Smooth muscle cell (in vitro differentiated cells): Measurements from ENCODE around the gene MXRA7. TPM values are rescaled to one million over a fixed set of nuclear protein-coding genes. Genes with fewer than 3 reads are reported as not detected.
A peak's percentile ranks its signal among the peaks of the same experiment; 100 is the strongest.

ENCODE experiments used
- DNase-seq: peaks from one replicate; lab custom pipeline; 2025; ENCODE audit not compliant: unreplicated experiment; lab: John Stamatoyannopoulos, UW
- H2AFZ ChIP-seq: fragments of 200-600 bp; sonication (generic); 2 replicates; pipeline ENCODE4 v1.6.0; 2016; ENCODE audit warnings: antibody characterized with exemption, low read depth, mild to moderate bottlenecking
- H3F3A ChIP-seq: fragments of 200-600 bp; sonication (generic); 2 replicates; pipeline ENCODE4 v1.6.0; 2017; ENCODE audit warnings: antibody characterized with exemption, low read depth
- H3K27ac ChIP-seq: fragments of 200-600 bp; sonication (generic); 2 replicates; pipeline ENCODE4 v1.5.1; 2016; ENCODE audit warnings: low read depth, mild to moderate bottlenecking
- H3K27me3 ChIP-seq: fragments of 200-600 bp; sonication (generic); 2 replicates; pipeline ENCODE4 v1.6.1; 2016; ENCODE audit warnings: low read depth, mild to moderate bottlenecking
- H3K36me3 ChIP-seq: fragments of 200-600 bp; sonication (generic); 2 replicates; pipeline ENCODE4 v1.5.1; 2016; ENCODE audit warnings: low read depth
- H3K4me1 ChIP-seq: fragments of 200-600 bp; sonication (generic); 2 replicates; pipeline ENCODE4 v1.5.1; 2016; ENCODE audit warnings: low read depth
- H3K4me2 ChIP-seq: fragments of 200-600 bp; sonication (generic); 2 replicates; pipeline ENCODE4 v1.6.0; 2016; ENCODE audit warnings: mild to moderate bottlenecking
- H3K4me3 ChIP-seq: fragments of 200-600 bp; sonication (generic); 2 replicates; pipeline ENCODE4 v1.5.1; 2016; ENCODE audit warnings: mild to moderate bottlenecking
- H3K79me2 ChIP-seq: fragments of 200-600 bp; sonication (generic); 2 replicates; pipeline ENCODE4 v1.6.0; 2016; ENCODE audit warnings: low read depth, mild to moderate bottlenecking
- H3K9ac ChIP-seq: fragments of 200-600 bp; sonication (generic); 2 replicates; pipeline ENCODE4 v1.6.0; 2016; ENCODE audit warnings: low read depth
- H3K9me3 ChIP-seq: fragments of 200-600 bp; sonication (generic); replicated peaks from 2 replicates; pipeline ENCODE4 v1.5.1; 2016; ENCODE audit warnings: low read depth
- H4K20me1 ChIP-seq: fragments of 200-600 bp; sonication (generic); 2 replicates; pipeline ENCODE4 v1.6.0; 2016; ENCODE audit warnings: low read depth
- CTCF ChIP-seq: fragments of 200-600 bp; sonication (generic); IDR thresholded peaks from 2 replicates; pipeline ENCODE4 v1.5.1; 2017; ENCODE audit warnings: borderline replicate concordance, mild to moderate bottlenecking, antibody characterized with exemption; ENCODE audit not compliant: insufficient read depth, poor library complexity, severe bottlenecking
- WGBS: methylation state at CpG from one replicate; pipeline ENCODE4 v1.1.7; 2016; ENCODE audit warnings: low lambda C conversion rate; 5-methylcytosine and 5-hydroxymethylcytosine counted together
- polyA plus RNA-seq: library from polyadenylated mRNA; unstranded; fragments of >200 nt; fragmentation: Nextera tagmentation; extraction: Ambion mirVana; gene quantifications from 2 replicates; pipeline ENCODE4 v1.2.1, GENCODE V29; 2016
- total RNA-seq: library from RNA; depleted of rRNA; stranded (reverse); fragments of >200 nt; gene quantifications from 2 replicates; pipeline ENCODE4 v1.2.3, GENCODE V29; 2014

MXRA7 gene
- total and polyA plus RNA-seq, 2 experiments from 2014 or later = 134 to 158 TPM

GRCh38 chr17:76672270-76672851, 38.4 kb downstream of the MXRA7 start:
- H3K4me1 ChIP-seq = peaks cover 13% of the 10 kb centered on the region
- no peak for DNase-seq
- peak overlapping the region; percentile 48 for H3K9ac ChIP-seq
- H3K27ac ChIP-seq = peak overlapping the region; percentile 42
- no peak for TF ChIP-seq CTCF
- no peaks in the 10 kb centered on the region for H3K79me2 ChIP-seq
- H3K36me3 ChIP-seq = no peaks in the 10 kb centered on the region
- 70% methylated on average over 13 of the region's 13 CpGs for WGBS
- no peaks in the 10 kb centered on the region for H4K20me1 ChIP-seq
- peak overlapping the region; percentile 94 for H3K4me2 ChIP-seq
- no peaks in the 10 kb centered on the region for H3K27me3 ChIP-seq
- peaks cover 5% of the 10 kb centered on the region for H3F3A ChIP-seq
- peak overlapping the region; percentile 75 for H3K4me3 ChIP-seq
- H3K9me3 ChIP-seq = no peaks in the 10 kb centered on the region
- H2AFZ ChIP-seq = peak overlapping the region; percentile 64

- H4K20me1 ChIP-seq = no peaks in the 10 kb centered on the region
- no peaks in the 10 kb centered on the region for H3K27me3 ChIP-seq
- 1% methylated on average over 19 of the region's 19 CpGs for WGBS
- TF ChIP-seq CTCF = no peak
- H2AFZ ChIP-seq = peak overlapping the region; percentile 64
- H3K27ac ChIP-seq = peak overlapping the region; percentile 42
- no peaks in the 10 kb centered on the region for H3K36me3 ChIP-seq
- H3K4me2 ChIP-seq = peak overlapping the region; percentile 94
- no peaks in the 10 kb centered on the region for H3K9me3 ChIP-seq
- H3K4me1 ChIP-seq = peaks cover 13% of the 10 kb centered on the region
- no peaks in the 10 kb centered on the region for H3K79me2 ChIP-seq
- DNase-seq = no peak
- peaks cover 6% of the 10 kb centered on the region for H3F3A ChIP-seq
- peak overlapping the region; percentile 48 for H3K9ac ChIP-seq
- H3K4me3 ChIP-seq = peak overlapping the region; percentile 75
Measured at GRCh38 chr17:76671912-76672262, 38.9 kb downstream of the MXRA7 start.

GRCh38 chr17:76671123-76671911, 39.4 kb downstream of the MXRA7 start:
- Histone ChIP-seq H3K9ac (no peak overlapping the region), H3F3A (peaks cover 6% of the 10 kb centered on the region)
- 14% methylated on average over 32 of the region's 32 CpGs for WGBS

More at GRCh38 chr17:76671123-76671911, 39.4 kb downstream of the MXRA7 start:
- no peaks in the 10 kb centered on the region for H3K27me3 ChIP-seq
- no peak for TF ChIP-seq CTCF
- peak; percentile 85 for DNase-seq
- H4K20me1 ChIP-seq = no peaks in the 10 kb centered on the region
- peak overlapping the region; percentile 75 for H3K4me3 ChIP-seq
- H3K4me1 ChIP-seq = peaks cover 13% of the 10 kb centered on the region
- H3K27ac ChIP-seq = no peak overlapping the region
- H2AFZ ChIP-seq = peak overlapping the region; percentile 6
- no peaks in the 10 kb centered on the region for H3K36me3 ChIP-seq
- H3K9me3 ChIP-seq = no peaks in the 10 kb centered on the region
- peak overlapping the region; percentile 94 for H3K4me2 ChIP-seq
- H3K79me2 ChIP-seq = no peaks in the 10 kb centered on the region
